Measurements from ENCODE around the gene DUSP10. TPM values are rescaled to one million over a fixed set of nuclear protein-coding genes. Genes with fewer than 3 reads are reported as not detected.

The DUSP10 gene
- polyA plus RNA-seq, 3 donors, result 3.4 to 4.6 (median 3.4) TPM

DNA sequence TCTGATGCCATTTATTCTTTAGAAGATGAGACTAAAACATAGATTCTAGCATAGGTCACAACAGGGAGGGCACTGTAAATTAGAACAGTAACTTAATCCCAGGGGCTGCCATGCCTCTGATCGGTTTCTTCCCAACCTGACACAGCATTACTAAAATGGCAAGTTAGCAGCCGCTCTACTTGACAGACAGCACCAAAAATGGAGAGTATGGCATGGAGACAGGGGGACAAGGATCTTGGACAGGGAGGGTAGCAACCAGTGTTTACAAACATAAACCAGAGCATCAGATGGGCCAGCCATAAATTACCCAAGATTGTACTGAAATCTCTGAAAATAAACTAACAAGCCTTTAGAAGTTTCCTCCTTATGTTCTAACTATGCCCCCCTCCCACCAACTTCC, 5.9 kb downstream of the DUSP10 start:
- DNase-seq (ENCODE audit: low read depth in 3 of 3, low spot score in 2 of 3), result no peak

DNA sequence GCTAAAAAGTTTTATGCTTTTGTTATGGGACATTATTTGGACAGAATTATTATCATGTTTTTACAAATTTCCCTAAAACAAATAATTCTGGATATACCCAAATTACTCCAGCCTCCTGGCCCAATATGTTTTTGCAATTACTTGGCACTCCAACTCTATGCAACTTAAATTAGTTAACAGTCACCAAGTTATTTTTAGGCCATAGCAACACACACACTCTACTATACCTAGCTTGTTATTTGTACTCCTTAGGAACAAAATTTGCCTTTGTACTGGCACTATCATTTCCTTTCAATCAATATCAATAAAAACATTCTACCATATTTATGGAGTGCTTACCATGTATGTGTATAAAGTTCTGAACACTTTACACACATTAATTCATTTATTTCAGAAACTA, 7.7 kb downstream of the DUSP10 start:
- DNase-seq (ENCODE audit: low read depth in 3 of 3, low spot score in 2 of 3), result no peak

DNA sequence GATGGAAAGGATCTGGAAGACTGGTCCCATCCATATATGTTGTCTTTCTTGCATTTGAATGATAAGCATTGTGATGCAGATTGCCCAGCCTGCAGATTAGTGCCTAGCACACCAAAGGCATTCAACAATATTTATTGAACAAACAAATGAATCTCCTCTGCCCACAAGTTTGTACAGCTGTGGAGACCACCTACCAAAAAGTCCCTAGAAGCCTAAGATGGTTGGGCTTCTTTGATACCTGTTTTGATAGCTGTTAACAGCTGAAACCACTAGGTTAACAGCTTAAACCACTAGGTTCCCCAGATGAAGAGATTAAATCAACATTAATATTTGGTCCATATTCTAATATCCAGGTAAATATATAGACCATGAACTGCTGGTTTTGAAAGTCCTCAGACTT, 9.8 kb downstream of the DUSP10 start:
- no peak for DNase-seq (ENCODE audit: low read depth in 3 of 3, low spot score in 2 of 3)

DNA sequence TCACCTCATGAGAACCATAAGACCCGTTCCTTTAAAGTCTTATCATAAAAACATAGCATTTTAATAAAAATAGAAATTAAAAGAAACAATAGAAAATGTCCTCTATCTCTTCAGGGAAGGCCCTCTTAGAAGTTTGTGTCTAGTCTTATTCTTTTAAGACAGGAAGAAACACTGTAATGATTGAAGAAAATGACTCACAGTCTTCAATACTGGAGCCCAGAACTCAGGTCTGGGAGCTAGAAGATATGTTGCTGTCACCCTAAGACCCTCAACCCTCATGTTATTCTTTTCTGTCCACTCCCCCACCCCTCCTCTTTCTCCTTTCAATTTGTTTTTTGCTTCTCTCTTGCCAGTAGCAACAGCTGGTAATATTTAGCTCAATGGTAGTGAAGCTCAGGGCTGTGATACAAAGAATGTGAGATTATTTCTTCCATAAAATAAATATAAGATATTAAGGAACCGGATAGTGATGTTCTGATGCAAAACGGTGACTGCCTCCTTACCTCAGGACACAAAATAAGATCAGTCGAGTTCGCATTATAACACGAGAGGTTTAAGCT, 12.0 kb downstream of the DUSP10 start:
- no peak for DNase-seq (ENCODE audit: low read depth in 3 of 3, low spot score in 2 of 3)

DNA sequence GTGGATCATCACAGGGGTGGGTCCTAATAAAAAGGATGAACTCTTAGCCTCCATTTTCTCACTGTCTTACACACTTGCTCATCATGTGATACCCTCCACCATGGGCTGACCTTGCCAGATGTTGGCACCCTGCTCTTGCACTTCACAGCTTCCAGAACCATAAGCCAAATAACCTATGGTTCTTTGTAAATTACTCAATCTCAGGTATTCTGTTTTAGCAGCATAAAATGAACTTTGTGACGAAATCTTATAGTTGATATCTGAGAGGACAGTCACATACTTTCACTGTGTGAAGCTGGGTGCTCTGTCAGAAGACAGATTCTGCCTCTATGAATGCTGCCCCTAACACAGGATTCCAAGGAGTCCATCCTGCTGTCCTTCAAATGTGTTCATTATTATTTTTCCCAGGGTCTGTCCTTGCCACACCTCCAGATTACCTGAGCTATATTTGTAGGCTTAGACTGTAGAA, 13.8 kb downstream of the DUSP10 start:
- no peak for DNase-seq (ENCODE audit: low read depth in 3 of 3, low spot score in 2 of 3)

DNA sequence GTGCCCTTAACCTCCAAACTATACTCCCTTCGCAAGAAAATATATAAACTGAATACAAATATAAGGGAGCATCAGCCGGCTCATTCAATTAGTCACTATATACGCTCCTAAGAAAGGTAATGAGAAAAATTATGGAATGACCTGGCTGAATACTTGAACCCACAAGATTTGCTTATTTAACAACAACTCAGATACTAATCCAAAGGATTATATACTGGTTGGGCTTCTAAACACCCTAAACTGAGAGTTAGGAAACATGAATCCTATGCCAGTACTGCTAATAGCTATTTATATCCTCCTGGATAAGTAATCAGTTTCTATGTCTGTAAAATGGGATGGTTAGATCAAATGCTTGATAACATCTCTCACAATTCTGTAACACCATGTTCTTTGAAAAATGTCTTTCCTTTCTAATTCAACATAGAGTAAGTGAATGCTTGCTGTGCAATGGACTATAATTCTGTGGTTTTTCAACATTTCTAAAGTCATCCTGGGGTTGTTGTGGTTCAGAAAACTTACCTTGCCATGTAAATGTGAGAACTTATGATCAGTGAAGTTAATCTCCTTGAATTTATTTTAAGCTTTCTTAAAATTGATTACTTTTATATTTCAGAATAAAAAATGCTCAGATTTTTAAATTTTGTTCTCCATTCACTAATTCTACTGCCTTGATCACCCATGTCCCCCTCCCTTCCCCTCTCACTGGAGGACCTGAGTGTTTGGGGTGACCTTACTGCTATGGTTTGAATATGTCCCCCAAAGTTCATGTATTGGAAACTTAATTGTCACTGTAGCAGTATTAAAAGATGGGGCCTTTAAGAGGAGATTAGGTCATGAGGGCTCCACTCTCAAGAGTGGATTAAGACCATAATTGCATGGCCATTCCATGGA, 14.5 kb downstream of the DUSP10 start:
- DNase-seq (ENCODE audit: low read depth in 3 of 3, low spot score in 2 of 3), result no peak

DNA sequence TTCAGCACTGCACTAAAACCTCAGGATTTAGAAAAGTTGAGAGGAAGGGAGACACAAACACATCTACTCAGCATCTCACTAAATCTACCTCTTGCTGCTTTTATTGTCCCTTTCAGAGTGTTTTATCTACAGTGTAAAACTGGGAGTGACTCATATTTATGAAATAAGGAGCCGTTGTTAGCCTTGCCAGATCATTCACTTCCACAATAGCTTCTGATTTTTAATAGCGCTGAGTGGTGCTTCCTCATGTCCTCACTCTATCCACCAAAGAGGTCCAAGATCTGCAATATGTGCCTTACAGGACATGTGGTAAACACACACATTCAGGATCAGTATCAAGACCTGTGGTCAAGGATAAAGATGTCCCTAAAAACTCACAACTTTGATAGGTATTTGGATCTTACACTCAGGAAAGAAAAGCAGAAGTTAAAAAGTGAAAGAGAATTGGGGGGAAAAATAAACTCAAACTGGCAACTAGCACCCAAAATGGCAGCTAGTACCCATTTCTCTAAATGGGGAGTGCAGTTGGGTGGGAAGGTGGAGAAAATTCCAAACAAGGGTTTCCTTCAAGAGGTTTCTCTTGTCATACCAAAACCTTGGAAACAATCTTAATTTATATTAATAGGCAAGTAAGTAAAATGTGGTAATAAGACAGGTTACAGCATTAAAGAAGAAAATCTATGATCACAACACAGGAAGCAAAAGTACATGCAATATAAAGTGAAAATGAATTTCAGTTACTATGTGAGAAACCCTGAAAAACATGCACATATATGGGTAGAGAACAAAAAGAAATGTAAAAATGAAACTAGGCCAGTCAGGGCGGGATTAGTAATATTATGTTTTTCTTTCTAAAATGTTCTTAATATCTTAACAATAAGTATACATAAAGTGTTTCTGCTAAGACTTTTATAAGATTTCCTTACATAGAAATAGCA, 15.9 kb downstream of the DUSP10 start:
- DNase-seq (ENCODE audit: low read depth in 3 of 3, low spot score in 2 of 3), result no peak

DNA sequence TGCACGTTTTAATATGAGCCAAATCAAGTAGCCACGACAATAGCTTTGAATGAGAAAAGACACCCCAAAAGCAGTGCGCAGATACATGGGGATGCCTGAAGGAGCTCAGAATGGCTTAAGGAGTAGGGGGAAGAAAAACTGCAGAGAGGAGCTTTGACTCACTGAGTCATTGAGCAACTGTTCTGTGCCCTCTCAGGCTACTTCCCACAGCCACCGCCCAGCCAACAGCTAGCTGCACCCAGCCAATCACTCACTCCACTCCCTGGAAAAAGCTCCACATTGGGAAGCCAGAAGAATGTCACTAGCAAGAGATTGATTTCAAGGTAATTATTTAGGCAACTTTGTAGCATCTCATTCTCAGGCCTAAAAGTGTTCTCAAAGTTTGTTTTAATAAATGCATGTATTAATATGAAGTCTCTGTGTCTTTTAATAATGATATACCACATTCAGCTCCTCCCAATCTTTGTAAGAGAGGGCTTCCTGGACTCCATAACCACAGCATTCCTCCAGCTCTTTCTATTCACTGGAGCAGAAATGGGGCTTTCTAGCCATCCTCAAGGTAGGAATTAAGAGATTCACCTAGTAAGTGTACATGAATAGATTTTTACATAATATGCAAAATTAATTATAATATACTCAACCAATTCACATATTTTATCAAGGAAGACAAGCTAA, 16.8 kb downstream of the DUSP10 start:
- no peak for DNase-seq (ENCODE audit: low read depth in 3 of 3, low spot score in 2 of 3)

DNA sequence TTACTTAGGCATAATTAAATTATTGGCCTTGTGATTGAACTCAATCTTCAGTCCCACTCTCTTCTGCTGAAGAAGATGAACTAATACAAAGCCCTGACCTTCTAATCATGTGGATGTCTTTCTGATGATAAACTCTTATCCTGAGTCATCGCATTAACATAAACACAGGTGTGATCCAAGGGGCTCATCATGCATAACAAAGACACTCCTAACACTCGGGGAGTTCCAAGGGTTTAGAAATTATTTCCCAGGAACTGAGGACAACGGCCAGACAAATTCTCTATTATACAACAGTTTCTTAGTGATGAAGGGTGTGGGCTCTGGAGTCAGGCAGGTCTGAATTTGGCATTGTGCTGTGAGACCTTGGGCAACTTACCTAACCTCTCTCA, 18.0 kb downstream of the DUSP10 start:
- no peak for DNase-seq (ENCODE audit: low read depth in 3 of 3, low spot score in 2 of 3)

DNA sequence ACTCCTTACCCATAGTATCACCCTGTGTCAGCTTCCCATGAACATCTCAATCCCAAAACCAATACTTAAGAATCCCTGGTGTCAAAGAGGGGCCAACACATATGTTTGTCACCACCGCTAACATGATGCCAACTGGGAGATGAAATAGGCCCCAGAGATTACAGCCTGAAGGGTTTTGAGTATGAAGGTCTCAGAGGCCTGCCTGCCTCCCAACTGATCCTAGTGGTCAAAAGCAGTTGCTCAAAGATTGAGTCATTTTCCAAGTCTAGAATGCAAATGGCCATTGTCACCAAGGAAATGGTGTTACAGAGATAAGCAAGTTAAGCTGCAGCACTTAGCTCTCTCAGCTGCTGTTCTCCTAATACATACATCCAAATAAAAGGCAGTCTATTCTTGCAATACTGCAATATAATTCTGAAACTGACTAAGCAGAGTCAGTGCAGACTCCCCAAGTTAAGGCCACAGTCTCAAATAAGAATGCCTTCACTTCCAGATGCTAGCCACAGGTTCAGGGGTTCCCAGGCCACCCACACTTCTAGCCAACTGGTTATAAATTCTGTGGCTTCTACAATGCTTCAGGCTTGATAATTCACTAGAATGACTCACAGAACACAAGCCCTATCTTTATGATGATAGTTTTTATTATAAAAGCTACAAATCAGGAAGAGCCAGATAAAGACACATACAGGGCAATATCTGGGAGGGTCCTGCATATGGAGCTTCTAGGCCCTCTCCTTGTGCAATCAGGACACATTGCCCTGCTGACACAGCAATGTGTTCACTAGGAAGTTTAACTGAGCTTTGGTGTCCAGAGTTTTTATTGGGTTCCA, 18.7 kb downstream of the DUSP10 start:
- no peak for DNase-seq (ENCODE audit: low read depth in 3 of 3, low spot score in 2 of 3)

DNA sequence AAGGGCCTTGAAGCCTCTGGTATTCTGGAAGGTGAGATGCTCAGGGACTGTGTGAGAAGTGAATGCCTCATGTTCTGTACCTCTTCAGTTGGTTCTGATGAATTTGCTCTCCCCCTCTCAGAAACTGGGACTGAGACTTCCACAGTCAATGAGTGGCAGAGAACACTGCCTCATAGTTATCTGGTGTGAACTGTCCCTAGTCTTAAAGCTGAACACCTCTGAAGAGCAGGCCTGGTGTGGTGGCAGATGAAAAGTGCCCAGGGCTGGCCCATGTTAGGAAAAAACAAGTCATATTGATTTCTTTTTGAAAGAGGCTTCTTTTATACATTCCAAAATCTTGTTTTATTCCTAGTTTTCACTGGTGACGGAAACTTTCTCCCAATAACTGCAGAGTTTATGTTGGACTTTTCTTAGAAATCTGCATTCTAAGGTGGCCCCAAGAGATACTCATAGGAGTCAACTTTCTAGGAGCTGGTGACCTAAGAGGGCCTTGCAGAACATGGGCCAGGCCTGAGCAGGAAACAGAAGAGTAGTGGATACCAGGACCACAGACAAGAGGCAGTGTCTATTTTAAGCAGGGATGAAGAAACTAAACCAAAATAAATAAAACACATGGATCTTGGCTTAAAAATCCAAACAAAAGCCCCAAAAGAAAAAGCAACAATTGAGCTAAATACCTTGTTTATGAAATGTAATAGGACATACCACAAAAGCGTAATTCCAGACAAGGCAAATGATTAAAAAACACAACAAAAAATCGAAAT, 19.5 kb downstream of the DUSP10 start:
- DNase-seq (ENCODE audit: low read depth in 3 of 3, low spot score in 2 of 3), result no peak

DNA sequence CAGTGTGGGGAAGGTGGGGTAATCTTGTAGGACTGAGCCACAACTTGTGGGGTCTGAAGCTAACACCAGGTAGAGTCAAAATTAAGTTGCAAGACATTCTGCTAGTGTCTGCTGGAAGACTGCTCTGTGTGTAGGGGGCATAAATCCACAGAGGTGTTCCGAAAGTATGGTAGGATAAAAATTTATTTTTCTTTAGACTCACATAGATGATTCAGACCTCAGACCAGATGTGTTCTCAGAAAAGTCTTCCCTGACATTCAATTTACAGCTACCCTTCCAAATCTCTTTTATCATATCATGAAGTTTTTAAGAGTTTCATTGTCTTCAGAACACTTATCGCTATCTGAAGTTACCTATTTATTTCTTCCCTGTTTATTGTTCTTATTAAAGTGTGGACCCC, 21.3 kb downstream of the DUSP10 start:
- DNase-seq (ENCODE audit: low read depth in 3 of 3, low spot score in 2 of 3), result no peak

DNA sequence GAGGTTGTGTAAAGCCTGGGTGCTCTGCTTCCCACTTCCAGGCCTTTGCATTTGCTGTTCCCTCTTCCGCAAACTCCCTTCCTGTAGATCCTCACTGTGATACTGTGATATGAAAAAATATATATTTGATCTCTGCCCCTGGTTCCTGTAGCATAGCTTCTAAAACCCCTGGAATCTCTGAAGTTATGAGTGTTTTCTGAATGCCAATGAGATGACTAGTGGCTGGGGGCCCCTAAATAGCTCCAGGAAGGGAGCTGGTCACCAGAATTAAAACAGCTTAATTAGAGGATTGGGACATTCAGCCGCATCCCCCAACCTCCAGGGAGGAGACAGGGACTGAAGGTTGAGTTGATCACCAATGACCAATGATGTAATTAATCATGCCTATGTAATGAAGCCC, 21.9 kb downstream of the DUSP10 start:
- DNase-seq (ENCODE audit: low read depth in 3 of 3, low spot score in 2 of 3), result no peak

DNA sequence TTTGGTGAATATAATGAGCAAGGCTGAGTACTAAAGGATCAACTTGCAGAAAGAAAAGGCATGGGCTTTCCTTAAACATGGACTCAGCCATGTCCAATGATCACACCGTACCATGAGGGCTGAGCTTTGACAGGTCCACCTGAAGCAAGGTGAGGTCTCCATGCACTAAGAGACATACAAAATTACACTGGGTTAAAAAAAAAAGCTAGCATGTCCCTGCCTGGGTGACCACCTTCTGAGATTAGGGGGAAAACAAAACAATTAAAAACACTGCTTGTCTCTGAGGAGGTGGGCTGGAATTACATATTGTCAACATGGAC, 22.7 kb downstream of the DUSP10 start:
- DNase-seq (ENCODE audit: low read depth in 3 of 3, low spot score in 2 of 3), result no peak

DNA sequence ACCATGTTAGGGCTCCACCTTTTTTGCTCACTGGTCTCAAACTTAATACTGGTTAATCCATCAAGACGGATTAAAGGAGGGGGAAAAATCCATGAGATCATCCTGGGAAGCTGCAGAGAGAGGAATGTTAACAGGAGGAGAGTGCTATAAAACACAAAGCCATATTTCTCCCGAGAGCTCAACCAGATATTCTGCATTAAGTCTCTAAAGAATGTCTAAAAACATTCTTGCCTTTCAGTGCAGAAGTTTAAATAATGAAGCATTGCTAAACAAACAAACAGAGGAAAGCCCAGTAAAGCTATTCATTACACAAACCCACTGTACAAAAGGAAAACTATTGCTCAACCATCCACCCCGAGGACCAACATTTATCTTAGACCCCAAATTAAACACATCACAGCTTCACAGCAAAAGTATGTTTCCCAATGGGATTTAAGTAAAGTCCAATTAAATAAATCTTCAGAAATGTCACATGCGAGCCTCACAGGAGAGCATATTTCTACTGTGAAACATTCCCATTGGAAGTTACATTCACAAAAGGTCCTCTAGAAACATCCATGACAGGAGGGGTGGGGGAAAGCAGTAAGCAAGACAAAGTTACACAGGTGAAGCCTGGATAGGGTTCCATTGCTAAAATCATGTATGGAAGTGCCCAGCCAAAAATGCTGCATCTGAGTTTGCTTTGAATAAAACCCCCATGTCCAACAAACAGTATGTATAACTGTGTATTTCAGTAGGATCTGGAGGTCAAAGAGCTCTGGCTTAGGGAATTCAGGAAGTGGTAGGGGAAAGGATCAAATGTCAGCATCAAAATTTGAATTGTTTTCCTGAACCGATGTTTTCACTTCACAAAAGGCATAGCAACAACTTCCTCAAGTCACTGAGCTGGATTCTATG, 23.3 kb downstream of the DUSP10 start:
- peak; percentile 40 to 55 (median 48) for DNase-seq (ENCODE audit: low read depth in 3 of 3, low spot score in 2 of 3)

DNA sequence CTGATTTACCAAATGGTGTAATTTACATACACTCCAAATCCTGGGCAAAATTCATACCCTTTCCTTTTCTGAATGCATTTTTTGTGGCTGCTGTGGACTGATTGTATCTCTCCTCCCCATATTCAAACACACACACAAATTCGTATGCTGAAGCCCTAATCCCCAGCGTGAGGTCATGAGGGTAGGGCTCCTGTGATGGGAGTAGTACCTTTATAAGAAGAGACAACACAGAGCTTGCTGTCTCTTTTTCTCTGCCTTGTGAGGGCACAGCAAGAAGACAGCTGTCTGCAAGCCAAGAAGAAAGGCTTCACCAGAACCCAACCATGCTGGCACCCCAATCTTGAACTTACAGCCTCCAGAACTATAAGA, 24.4 kb downstream of the DUSP10 start:
- DNase-seq (ENCODE audit: low read depth in 3 of 3, low spot score in 2 of 3), result no peak

DNA sequence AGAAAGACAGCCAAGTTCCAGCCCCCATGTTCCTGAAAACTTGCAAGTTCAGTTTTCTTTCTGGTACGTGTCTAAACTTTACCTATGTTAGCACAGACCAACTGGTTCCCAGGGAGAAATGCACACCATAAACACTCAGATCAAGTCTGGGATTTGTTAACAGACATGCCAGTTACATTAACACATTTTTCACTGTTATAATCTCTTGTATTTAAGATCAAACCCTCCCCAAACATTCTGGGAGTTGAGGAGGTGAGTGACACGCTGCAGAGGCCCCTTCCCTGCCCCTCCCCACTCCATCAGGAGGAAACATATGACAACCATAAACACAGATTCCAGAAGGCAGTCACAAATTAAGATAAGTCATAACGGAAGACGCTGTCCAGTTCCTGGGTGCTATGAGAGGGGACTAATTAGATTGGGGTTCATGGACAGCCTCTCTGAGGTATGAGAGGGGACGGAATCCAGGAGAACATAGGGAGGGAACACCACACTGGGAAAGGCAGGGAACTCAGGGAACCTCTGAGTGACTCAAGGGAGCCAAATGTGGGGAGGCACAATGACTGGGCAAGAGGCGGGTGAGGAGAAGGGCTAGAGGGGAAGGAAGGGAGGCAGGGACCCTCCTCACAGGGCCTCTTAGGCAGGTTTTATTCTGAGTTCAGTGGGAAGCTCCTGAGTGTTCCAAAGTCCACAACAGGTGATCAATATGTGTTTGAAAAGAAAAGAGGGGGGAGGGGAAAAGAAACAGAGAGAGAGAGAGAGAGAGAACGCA, 25.0 kb downstream of the DUSP10 start:
- DNase-seq (ENCODE audit: low read depth in 3 of 3, low spot score in 2 of 3), result no peak

Data from right renal cortex interstitium (tissue), 3 donors.